ENCODE data around the gene CACNG4. TPM values are rescaled to one million over a fixed set of nuclear protein-coding genes. Genes with fewer than 3 reads are reported as not detected.

CACNG4 gene
- polyA plus RNA-seq, 1 donor from 2014 or later: 32.9 TPM

- no peaks in the 10 kb centered on the region for H3K9me3 ChIP-seq (ENCODE audit: low read length)
- H3K27ac ChIP-seq (ENCODE audit: low read length): no peak overlapping the region
- H4K20me1 ChIP-seq (ENCODE audit: insufficient read depth): no peaks in the 10 kb centered on the region
- no peaks in the 10 kb centered on the region for H3K79me2 ChIP-seq (replicated peaks; ENCODE audit: insufficient read depth, low read length)
- no peak for TF ChIP-seq MXI1 (conservative IDR thresholded peaks at IDR 0.05; ENCODE audit: poor library complexity, severe bottlenecking)
- TF ChIP-seq CTCF (IDR thresholded peaks at IDR 0.05; ENCODE audit: poor library complexity, severe bottlenecking): no peak
- no peak for TF ChIP-seq EP300 (conservative IDR thresholded peaks at IDR 0.05; ENCODE audit: poor library complexity, severe bottlenecking)
- TF ChIP-seq POLR2AphosphoS5 (IDR thresholded peaks at IDR 0.05): no peak
- TF ChIP-seq TAF1 (IDR thresholded peaks at IDR 0.05; ENCODE audit: low read depth): no peak
- no peak for TF ChIP-seq RAD21 (conservative IDR thresholded peaks at IDR 0.05)
- no peak for TF ChIP-seq REST (IDR thresholded peaks at IDR 0.05; ENCODE audit: borderline replicate concordance)
- no peak for TF ChIP-seq EZH2 (IDR thresholded peaks at IDR 0.05; ENCODE audit: borderline replicate concordance, insufficient read depth, low read length, poor library complexity, severe bottlenecking)
- no peak for TF ChIP-seq SMC3 (conservative IDR thresholded peaks at IDR 0.05; ENCODE audit: poor library complexity)
- H3K27me3 ChIP-seq (ENCODE audit: insufficient read depth, low read depth, low read length): no peaks in the 10 kb centered on the region
- no peak overlapping the region for H3K4me3 ChIP-seq (ENCODE audit: low read length)
- no peak overlapping the region for H2AFZ ChIP-seq (ENCODE audit: low read depth, low read length)
- no peaks in the 10 kb centered on the region for H3F3A ChIP-seq (ENCODE audit: insufficient read depth, low read length, poor library complexity, severe bottlenecking)
- H3K9ac ChIP-seq (ENCODE audit: low read length): no peak overlapping the region
- no peak overlapping the region for H3K4me2 ChIP-seq (ENCODE audit: low read length)
- no peaks in the 10 kb centered on the region for H3K36me3 ChIP-seq (ENCODE audit: insufficient read depth, low read length)
- no peaks in the 10 kb centered on the region for H3K9me2 ChIP-seq (ENCODE audit: insufficient read depth, low read length)
Observed at GRCh38 chr17:66953630-66954020, 10.9 kb upstream of the CACNG4 start.

- H3K4me2 ChIP-seq (ENCODE audit: low read length): no peak overlapping the region
- no peaks in the 10 kb centered on the region for H3K27me3 ChIP-seq (ENCODE audit: insufficient read depth, low read depth, low read length)
- no peak overlapping the region for H3K27ac ChIP-seq (ENCODE audit: low read length)
- no peak overlapping the region for H2AFZ ChIP-seq (ENCODE audit: low read depth, low read length)
- no peak overlapping the region for H3K4me3 ChIP-seq (ENCODE audit: low read length)
- no peaks in the 10 kb centered on the region for H3K9me2 ChIP-seq (ENCODE audit: insufficient read depth, low read length)
- TF ChIP-seq CTCF (IDR thresholded peaks at IDR 0.05; ENCODE audit: poor library complexity, severe bottlenecking): no peak
- TF ChIP-seq RAD21 (conservative IDR thresholded peaks at IDR 0.05): no peak
- TF ChIP-seq EP300 (conservative IDR thresholded peaks at IDR 0.05; ENCODE audit: poor library complexity, severe bottlenecking): no peak
- no peak for TF ChIP-seq TAF1 (IDR thresholded peaks at IDR 0.05; ENCODE audit: low read depth)
- TF ChIP-seq POLR2AphosphoS5 (IDR thresholded peaks at IDR 0.05): no peak
- no peak for TF ChIP-seq SMC3 (conservative IDR thresholded peaks at IDR 0.05; ENCODE audit: poor library complexity)
- no peak for TF ChIP-seq MXI1 (conservative IDR thresholded peaks at IDR 0.05; ENCODE audit: poor library complexity, severe bottlenecking)
- TF ChIP-seq REST (IDR thresholded peaks at IDR 0.05; ENCODE audit: borderline replicate concordance): no peak
- TF ChIP-seq EZH2 (IDR thresholded peaks at IDR 0.05; ENCODE audit: borderline replicate concordance, insufficient read depth, low read length, poor library complexity, severe bottlenecking): no peak
- H3K79me2 ChIP-seq (replicated peaks; ENCODE audit: insufficient read depth, low read length): no peaks in the 10 kb centered on the region
- H3F3A ChIP-seq (ENCODE audit: insufficient read depth, low read length, poor library complexity, severe bottlenecking): no peaks in the 10 kb centered on the region
- no peaks in the 10 kb centered on the region for H3K36me3 ChIP-seq (ENCODE audit: insufficient read depth, low read length)
- H3K9ac ChIP-seq (ENCODE audit: low read length): no peak overlapping the region
- no peaks in the 10 kb centered on the region for H3K9me3 ChIP-seq (ENCODE audit: low read length)
- H4K20me1 ChIP-seq (ENCODE audit: insufficient read depth): no peaks in the 10 kb centered on the region
Observed at GRCh38 chr17:66954632-66955031, 9.9 kb upstream of the CACNG4 start.

Measured in neural cell (in vitro differentiated cells).